Keratinocyte (primary cell): ENCODE data around the gene TAB2.

Source experiments
- EZH2 ChIP-seq: IDR thresholded peaks from one replicate; pipeline ENCODE4 v1.6.1; 2012; ENCODE audit warnings: inconsistent platforms, mild to moderate bottlenecking, low read length, moderate library complexity
- TF ChIP-seq, protein P1 (sequence below), 3 experiments: IDR thresholded peaks in 1 of 3; conservative IDR thresholded peaks in 1 of 3; optimal IDR thresholded peaks in 1 of 3; 2 replicates in 2 of 3; 3 replicates in 1 of 3; pipeline versions ENCODE3 to v1.5.1; 2011; ENCODE audit warnings: low read length in 3 of 3, mild to moderate bottlenecking in 3 of 3, moderate library complexity in 2 of 3, control low read depth in 1 of 3, inconsistent platforms in 1 of 3; ENCODE audit not compliant: insufficient read depth in 2 of 3; ENCODE audit errors: extremely low read depth in 1 of 3

DNA sequence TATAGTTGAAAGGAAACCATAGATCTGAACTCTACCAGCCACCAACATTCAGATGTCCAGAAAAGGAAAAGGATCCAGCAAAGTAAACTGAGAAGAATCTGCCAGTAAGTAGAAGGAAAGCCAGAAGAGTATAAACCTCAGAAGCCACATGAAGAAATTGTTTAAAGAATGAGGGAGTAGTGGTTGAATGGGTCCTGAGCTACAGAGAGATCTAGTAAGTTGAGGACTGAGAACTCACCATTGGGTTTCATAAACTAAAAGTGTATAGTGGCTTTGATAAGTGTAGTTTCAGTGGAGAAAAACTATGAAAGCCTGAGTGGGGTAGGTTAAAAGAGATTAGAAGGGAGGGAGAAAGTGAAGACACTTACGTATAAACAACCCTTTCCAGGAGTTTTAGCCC, 50.6 kb downstream of the TAB2 start:
- TF ChIP-seq, protein P1, sequence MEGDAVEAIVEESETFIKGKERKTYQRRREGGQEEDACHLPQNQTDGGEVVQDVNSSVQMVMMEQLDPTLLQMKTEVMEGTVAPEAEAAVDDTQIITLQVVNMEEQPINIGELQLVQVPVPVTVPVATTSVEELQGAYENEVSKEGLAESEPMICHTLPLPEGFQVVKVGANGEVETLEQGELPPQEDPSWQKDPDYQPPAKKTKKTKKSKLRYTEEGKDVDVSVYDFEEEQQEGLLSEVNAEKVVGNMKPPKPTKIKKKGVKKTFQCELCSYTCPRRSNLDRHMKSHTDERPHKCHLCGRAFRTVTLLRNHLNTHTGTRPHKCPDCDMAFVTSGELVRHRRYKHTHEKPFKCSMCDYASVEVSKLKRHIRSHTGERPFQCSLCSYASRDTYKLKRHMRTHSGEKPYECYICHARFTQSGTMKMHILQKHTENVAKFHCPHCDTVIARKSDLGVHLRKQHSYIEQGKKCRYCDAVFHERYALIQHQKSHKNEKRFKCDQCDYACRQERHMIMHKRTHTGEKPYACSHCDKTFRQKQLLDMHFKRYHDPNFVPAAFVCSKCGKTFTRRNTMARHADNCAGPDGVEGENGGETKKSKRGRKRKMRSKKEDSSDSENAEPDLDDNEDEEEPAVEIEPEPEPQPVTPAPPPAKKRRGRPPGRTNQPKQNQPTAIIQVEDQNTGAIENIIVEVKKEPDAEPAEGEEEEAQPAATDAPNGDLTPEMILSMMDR (optimal IDR thresholded peaks at IDR 0.05 in 1 of 3, IDR thresholded peaks at IDR 0.05 in 1 of 3, conservative IDR thresholded peaks at IDR 0.05 in 1 of 3; ENCODE audit: extremely low read depth in 1 of 3, insufficient read depth in 2 of 3, low read length in 3 of 3): no peak
- TF ChIP-seq EZH2: no peak
